ENCODE measurements around the gene NF2. TPM values are rescaled to one million over a fixed set of nuclear protein-coding genes. Genes with fewer than 3 reads are reported as not detected.

Gene NF2
- total and polyA plus RNA-seq, 2 of the 8 experiments (the other 6 are each of a cell fraction or from before 2014, with no cell fraction given) = 17.6 to 53.6 TPM

DNA sequence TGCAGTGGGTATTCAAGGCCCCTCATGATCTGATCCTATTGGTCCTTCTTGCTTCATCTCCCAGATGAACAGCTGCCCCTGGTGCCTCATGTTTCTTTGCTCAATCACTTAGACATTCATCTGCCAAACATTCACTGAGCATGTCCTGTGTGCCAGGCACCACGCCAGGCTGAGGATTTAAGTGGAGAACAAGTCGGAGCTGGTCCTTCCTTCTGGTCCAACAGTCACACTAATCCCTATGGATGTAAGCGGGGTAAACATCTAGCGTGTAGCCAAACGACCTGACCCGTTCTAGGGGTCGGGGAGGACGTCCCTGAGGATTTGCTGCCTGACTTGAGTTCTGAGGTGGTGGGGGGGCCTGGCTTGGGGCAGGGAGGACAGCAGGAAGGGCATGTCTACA, 141.5 kb downstream of the NF2 start:
- CTCF ChIA-PET (ENCODE audit: partially characterized antibody) = interaction anchor here (1.1 to 2.0 kb wide), 6 partner anchors 9 to 119 kb away, joined by 3 to 6 read pairs (median 4); no protein-coding TSS in a partner anchor
- no peak for FAIRE-seq
- no peak for TF ChIP-seq EP300 (IDR thresholded peaks at IDR 0.05; ENCODE audit: borderline replicate concordance in 1 of 2, low read depth in 2 of 2, low read length in 2 of 2)
- TF ChIP-seq TCF12 (IDR thresholded peaks at IDR 0.05; ENCODE audit: low read depth, low read length) = no peak
- TF ChIP-seq BCL11A (IDR thresholded peaks at IDR 0.05; ENCODE audit: low read depth in 2 of 2, low read length in 2 of 2) = no peak
- TF ChIP-seq POLR2A (IDR thresholded peaks at IDR 0.05; ENCODE audit: control extremely low read depth in 1 of 2, low read depth in 2 of 2, low read length in 2 of 2) = no peak
- no peak for TF ChIP-seq SIX5 (IDR thresholded peaks at IDR 0.05; ENCODE audit: low read depth, low read length)
- TF ChIP-seq TEAD4 (IDR thresholded peaks at IDR 0.05; ENCODE audit: low read depth, low read length) = no peak
- no peak for TF ChIP-seq ATF2 (IDR thresholded peaks at IDR 0.05; ENCODE audit: low read length)
- TF ChIP-seq TAF7 (optimal IDR thresholded peaks at IDR 0.05; ENCODE audit: borderline replicate concordance, low read depth, low read length) = no peak
- TF ChIP-seq CHD1 (IDR thresholded peaks at IDR 0.05; ENCODE audit: low read depth, low read length) = no peak
- TF ChIP-seq SIRT6 (IDR thresholded peaks at IDR 0.05; ENCODE audit: low read length) = no peak
- TF ChIP-seq SUZ12 (IDR thresholded peaks at IDR 0.05; ENCODE audit: low read length) = no peak
- TF ChIP-seq, protein P1, sequence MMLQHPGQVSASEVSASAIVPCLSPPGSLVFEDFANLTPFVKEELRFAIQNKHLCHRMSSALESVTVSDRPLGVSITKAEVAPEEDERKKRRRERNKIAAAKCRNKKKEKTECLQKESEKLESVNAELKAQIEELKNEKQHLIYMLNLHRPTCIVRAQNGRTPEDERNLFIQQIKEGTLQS (IDR thresholded peaks at IDR 0.05; ENCODE audit: insufficient read depth, low read depth, low read length) = no peak
- TF ChIP-seq SP4 (IDR thresholded peaks at IDR 0.05; ENCODE audit: low read length) = no peak

More for the DNA sequence above, 141.5 kb downstream of the NF2 start:
- no peaks in the 10 kb centered on the region for H3K36me3 ChIP-seq (ENCODE audit: control insufficient read depth in 2 of 4, insufficient read depth in 4 of 4, low read length in 3 of 4)
- no peak overlapping the region for H3K4me3 ChIP-seq (ENCODE audit: extremely low read depth in 1 of 4, insufficient read depth in 2 of 4, low read depth in 3 of 4, low read length in 4 of 4)
- no peak overlapping the region for H2BK5ac ChIP-seq (ENCODE audit: low read depth, low read length)
- no peak overlapping the region for H2BK15ac ChIP-seq (ENCODE audit: low read length)
- H3K4me2 ChIP-seq (ENCODE audit: insufficient read depth in 1 of 2, low read depth in 2 of 2, low read length in 2 of 2) = no peak overlapping the region
- H3K23me2 ChIP-seq (ENCODE audit: low read depth, low read length) = no peaks in the 10 kb centered on the region
- H3K27ac ChIP-seq (ENCODE audit: low read depth, low read length) = no peak overlapping the region
- no peak overlapping the region for H2BK20ac ChIP-seq (ENCODE audit: low read length)
- H3K27me3 ChIP-seq (replicated peaks in 1 of 4; ENCODE audit: control insufficient read depth in 3 of 4, extremely low read depth in 1 of 4, insufficient read depth in 3 of 4, low read length in 3 of 4) = no peaks in the 10 kb centered on the region
- no peak overlapping the region for H3K18ac ChIP-seq (ENCODE audit: extremely low read depth, low read length)
- no peaks in the 10 kb centered on the region; the same call in 1 of the 2 replicates for H3K79me1 ChIP-seq (ENCODE audit: low read depth, low read length)
- no peak overlapping the region for H3K14ac ChIP-seq (ENCODE audit: insufficient read length)
- WGBS, 2 experiments (ENCODE audit: extremely low coverage in 1 of 2, insufficient coverage in 1 of 2, insufficient read length in 1 of 2, insufficient replicate concordance in 2 of 2, low coverage in 1 of 2, low lambda C conversion rate in 2 of 2, missing lambda C conversion rate in 1 of 2) = 92% methylated on average over 8 of the region's 8 CpGs; no CpG with 5 or more reads in 1 of the 2 experiments
- H4K20me1 ChIP-seq (replicated peaks in 1 of 2; ENCODE audit: control insufficient read depth in 1 of 2, insufficient read depth in 2 of 2, low read length in 2 of 2) = no peaks in the 10 kb centered on the region
- H3K4ac ChIP-seq (replicated peaks; ENCODE audit: insufficient read length, low read depth, low read length) = no peak overlapping the region
- H2AFZ ChIP-seq (ENCODE audit: low read length) = no peak overlapping the region
- H2BK120ac ChIP-seq (replicated peaks; ENCODE audit: low read depth, low read length) = no peak overlapping the region
- H3K56ac ChIP-seq (replicated peaks; ENCODE audit: insufficient read length, low read depth, low read length) = no peak overlapping the region
- no peak overlapping the region for H3K9ac ChIP-seq (replicated peaks in 1 of 4; ENCODE audit: extremely low read depth in 1 of 4, low read depth in 3 of 4, low read length in 3 of 4)
- H3K9me3 ChIP-seq (ENCODE audit: insufficient read depth in 2 of 2, low read depth in 1 of 2, low read length in 1 of 2) = no peaks in the 10 kb centered on the region
- no peak overlapping the region for H2AK5ac ChIP-seq (ENCODE audit: low read depth, low read length)
- no peaks in the 10 kb centered on the region; a peak in 1 of 7 replicates for H3K4me1 ChIP-seq (replicated peaks in 1 of 4; ENCODE audit: control insufficient read depth in 3 of 4, insufficient read depth in 4 of 4, low read length in 3 of 4)
- no peak overlapping the region; the same call in 1 of the 2 replicates for H4K8ac ChIP-seq (ENCODE audit: extremely low read depth, insufficient read depth, low read length)
- DNase-seq (ENCODE audit: low read depth in 1 of 2, low spot score in 2 of 2) = no peak
- no peaks in the 10 kb centered on the region for H3K79me2 ChIP-seq (ENCODE audit: control insufficient read depth in 1 of 2, insufficient read depth in 2 of 2, low read length in 2 of 2)
- H4K5ac ChIP-seq (ENCODE audit: insufficient read length, low read depth, low read length) = no peak overlapping the region
- H3K23ac ChIP-seq (ENCODE audit: insufficient read length) = no peak overlapping the region
- POLR2A ChIA-PET (ENCODE audit: partially characterized antibody) = no interaction called here
- H4K91ac ChIP-seq (replicated peaks; ENCODE audit: insufficient read length, low read length) = no peak overlapping the region
- no peak overlapping the region for H2BK12ac ChIP-seq (ENCODE audit: low read depth, low read length)
